Endothelial cell (in vitro differentiated cells): Measurements from ENCODE around the gene KCNK2. TPM values are rescaled to one million over a fixed set of nuclear protein-coding genes. Genes with fewer than 3 reads are reported as not detected.

ENCODE experiments used
- DNase-seq: peaks from one replicate; pipeline ENCODE4 v3.0.0; 2021; ENCODE audit warnings: low spot score
- H3K27ac Mint-ChIP-seq: one replicate; pipeline ENCODE4 v1.8.0; 2021; ENCODE audit warnings: mixed read lengths, inconsistent platforms; ENCODE audit not compliant: unreplicated experiment
- H3K27me3 Mint-ChIP-seq: one replicate; pipeline ENCODE4 v1.8.0; 2021; ENCODE audit warnings: mild to moderate bottlenecking, moderate library complexity, mixed read lengths, inconsistent platforms; ENCODE audit not compliant: unreplicated experiment
- H3K36me3 Mint-ChIP-seq: one replicate; pipeline ENCODE4 v1.8.0; 2021; ENCODE audit warnings: mild to moderate bottlenecking, low read depth, mixed read lengths, inconsistent platforms; ENCODE audit not compliant: unreplicated experiment
- H3K4me1 Mint-ChIP-seq: one replicate; pipeline ENCODE4 v1.8.0; 2021; ENCODE audit warnings: mild to moderate bottlenecking, mixed read lengths, inconsistent platforms; ENCODE audit not compliant: unreplicated experiment
- H3K4me3 Mint-ChIP-seq: one replicate; pipeline ENCODE4 v1.8.0; 2021; ENCODE audit warnings: mild to moderate bottlenecking, mixed read lengths, inconsistent platforms; ENCODE audit not compliant: unreplicated experiment
- H3K9me3 Mint-ChIP-seq: one replicate; pipeline ENCODE4 v1.8.0; 2021; ENCODE audit warnings: mixed read lengths, inconsistent platforms; ENCODE audit not compliant: unreplicated experiment
- total RNA-seq: library from RNA; stranded (reverse); fragmentation: NEBNext Ultra II Directional; extraction: Animal tissue kit (Norgen Biotek cat#: 25700); gene quantifications from one replicate; pipeline ENCODE4 v1.2.1, GENCODE V29; 2021; ENCODE audit not compliant: unreplicated experiment
- TF ChIP-seq, protein P1 (sequence below): fragments of 200-600 bp; sonication (generic); IDR thresholded peaks from one replicate; pipeline ENCODE4 v1.5.0; 2021; ENCODE audit warnings: antibody characterized with exemption; ENCODE audit not compliant: unreplicated experiment

Gene KCNK2
- total RNA-seq, 1 donor from 2014 or later, result not detected

- TF ChIP-seq, protein P1, sequence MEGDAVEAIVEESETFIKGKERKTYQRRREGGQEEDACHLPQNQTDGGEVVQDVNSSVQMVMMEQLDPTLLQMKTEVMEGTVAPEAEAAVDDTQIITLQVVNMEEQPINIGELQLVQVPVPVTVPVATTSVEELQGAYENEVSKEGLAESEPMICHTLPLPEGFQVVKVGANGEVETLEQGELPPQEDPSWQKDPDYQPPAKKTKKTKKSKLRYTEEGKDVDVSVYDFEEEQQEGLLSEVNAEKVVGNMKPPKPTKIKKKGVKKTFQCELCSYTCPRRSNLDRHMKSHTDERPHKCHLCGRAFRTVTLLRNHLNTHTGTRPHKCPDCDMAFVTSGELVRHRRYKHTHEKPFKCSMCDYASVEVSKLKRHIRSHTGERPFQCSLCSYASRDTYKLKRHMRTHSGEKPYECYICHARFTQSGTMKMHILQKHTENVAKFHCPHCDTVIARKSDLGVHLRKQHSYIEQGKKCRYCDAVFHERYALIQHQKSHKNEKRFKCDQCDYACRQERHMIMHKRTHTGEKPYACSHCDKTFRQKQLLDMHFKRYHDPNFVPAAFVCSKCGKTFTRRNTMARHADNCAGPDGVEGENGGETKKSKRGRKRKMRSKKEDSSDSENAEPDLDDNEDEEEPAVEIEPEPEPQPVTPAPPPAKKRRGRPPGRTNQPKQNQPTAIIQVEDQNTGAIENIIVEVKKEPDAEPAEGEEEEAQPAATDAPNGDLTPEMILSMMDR, result no peak
Observed at GRCh38 chr1:215251428-215251827, 168.9 kb downstream of the KCNK2 start.

DNA sequence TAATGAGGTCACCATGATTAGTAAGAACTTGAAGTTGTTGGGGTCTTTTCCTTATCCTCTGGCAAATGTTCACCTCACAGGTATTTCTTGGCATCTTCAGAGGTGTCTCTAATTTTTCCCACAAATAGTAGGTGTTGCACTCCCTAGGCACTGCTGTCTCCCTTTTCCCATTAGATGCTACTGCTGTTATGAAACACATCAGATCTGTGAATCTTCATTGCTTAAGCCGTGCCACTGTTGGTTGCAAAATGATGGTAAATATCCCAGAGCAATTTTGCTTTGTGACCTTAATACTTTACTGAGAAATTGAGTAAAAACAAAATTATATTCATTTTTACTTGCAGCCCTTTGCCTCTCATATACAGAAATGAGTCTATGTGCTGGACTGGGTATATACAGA, 169.6 kb downstream of the KCNK2 start:
- Mint-ChIP-seq H3K27me3 (no peaks in the 10 kb centered on the region), H3K27ac (no peak overlapping the region), H3K9me3 (no peaks in the 10 kb centered on the region), H3K4me3 (no peak overlapping the region), H3K4me1 (no peaks in the 10 kb centered on the region), H3K36me3 (no peaks in the 10 kb centered on the region)
- TF ChIP-seq, protein P1, result no peak
- DNase-seq, result no peak

More at GRCh38 chr1:215251428-215251827, 168.9 kb downstream of the KCNK2 start:
- Mint-ChIP-seq H3K4me1 (no peaks in the 10 kb centered on the region), H3K9me3 (no peaks in the 10 kb centered on the region), H3K27ac (no peak overlapping the region), H3K4me3 (no peak overlapping the region), H3K27me3 (no peaks in the 10 kb centered on the region), H3K36me3 (no peaks in the 10 kb centered on the region)
- no peak for DNase-seq

DNA sequence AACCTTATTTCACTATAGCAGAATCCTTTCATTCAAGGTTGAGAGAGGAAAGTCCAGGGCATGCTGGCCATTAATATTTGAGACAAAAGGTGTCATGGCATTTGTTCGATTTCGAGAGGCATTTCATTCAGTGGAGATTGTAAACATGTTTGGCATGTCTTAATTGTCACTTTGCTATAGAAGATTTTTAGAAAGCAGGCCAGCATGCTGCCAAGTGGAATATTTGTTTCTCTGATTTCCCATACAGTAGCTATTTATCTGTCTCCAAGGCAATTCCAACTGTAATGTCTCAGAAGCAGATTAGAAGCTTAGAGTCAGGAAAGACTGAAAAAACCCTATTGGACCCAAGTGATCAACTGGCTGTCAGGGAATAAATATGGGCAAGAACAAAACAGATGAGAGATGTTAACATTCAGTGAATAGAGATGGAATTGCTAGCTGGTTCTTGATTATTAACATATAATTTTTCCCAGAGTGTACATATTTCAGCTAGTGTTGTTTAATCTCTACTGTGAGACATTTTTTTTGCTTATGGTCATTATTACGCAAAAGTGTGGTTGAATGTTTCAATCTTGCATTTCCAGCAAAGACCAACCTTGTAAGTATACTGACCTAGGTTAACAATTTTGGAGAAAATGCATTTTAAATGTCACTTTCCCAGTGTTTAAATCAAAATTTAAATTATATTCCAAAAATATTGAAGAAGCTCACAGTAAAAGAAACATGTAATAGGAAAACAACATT, 174.6 kb downstream of the KCNK2 start:
- Mint-ChIP-seq H3K9me3 (no peaks in the 10 kb centered on the region), H3K4me1 (no peaks in the 10 kb centered on the region), H3K27me3 (no peaks in the 10 kb centered on the region), H3K27ac (no peak overlapping the region), H3K4me3 (no peak overlapping the region), H3K36me3 (no peaks in the 10 kb centered on the region)
- no peak for DNase-seq
- TF ChIP-seq, protein P1, result no peak

DNA sequence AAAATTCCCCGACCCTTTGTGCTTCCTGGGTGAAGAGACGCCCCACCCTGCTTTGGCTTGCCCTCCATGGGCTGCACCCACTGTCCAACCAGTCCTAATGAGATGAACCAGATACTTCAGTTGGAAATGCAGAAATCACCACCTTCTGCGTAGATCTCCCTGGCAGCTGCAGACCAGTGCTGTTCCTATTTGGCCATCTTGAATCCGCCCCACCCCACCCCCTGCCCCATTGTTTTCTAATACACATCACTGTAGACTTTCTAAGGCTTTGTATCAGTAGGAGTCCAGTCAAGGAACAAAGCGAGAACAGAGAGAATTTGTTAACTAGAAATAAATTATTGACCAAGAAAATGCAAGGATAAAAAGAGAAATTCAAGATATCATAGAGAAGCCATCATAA, 178.2 kb downstream of the KCNK2 start:
- Mint-ChIP-seq H3K4me3 (no peak overlapping the region), H3K36me3 (no peaks in the 10 kb centered on the region), H3K27me3 (no peaks in the 10 kb centered on the region), H3K9me3 (no peaks in the 10 kb centered on the region), H3K27ac (no peak overlapping the region), H3K4me1 (no peaks in the 10 kb centered on the region)
- TF ChIP-seq, protein P1, result no peak
- DNase-seq, result no peak

DNA sequence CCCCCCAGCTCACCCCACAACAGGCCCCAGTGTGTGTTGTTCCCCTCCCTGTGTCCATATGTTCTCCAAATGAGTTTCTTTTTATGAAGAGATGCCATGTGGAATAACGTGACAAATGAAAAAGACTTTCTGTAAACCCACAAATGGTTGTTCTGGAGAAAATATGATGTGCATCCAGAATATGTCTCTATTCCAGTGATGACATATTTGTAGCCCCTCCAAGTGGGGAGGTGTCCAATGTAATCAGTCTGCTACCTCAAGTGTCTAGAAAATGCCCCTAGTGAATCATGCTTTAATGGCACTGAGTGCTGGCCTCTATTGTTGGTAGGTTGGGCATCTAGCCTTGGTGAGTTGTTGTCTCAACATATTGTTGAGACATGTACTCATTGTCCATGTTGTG, 179.6 kb downstream of the KCNK2 start:
- no peak overlapping the region for H3K27ac Mint-ChIP-seq
- H3K9me3 Mint-ChIP-seq, result no peaks in the 10 kb centered on the region
- peaks cover 4% of the 10 kb centered on the region for H3K4me1 Mint-ChIP-seq
- H3K36me3 Mint-ChIP-seq, result no peaks in the 10 kb centered on the region
- no peak overlapping the region for H3K4me3 Mint-ChIP-seq
- no peaks in the 10 kb centered on the region for H3K27me3 Mint-ChIP-seq
- DNase-seq, result no peak
- TF ChIP-seq, protein P1, result no peak
